NCI-H345 (cell line): ENCODE measurements around the gene SMIM24.

Source experiments
- DNase-seq: peaks from one replicate; lab custom pipeline; 2025; lab: John Stamatoyannopoulos, UW

The SMIM24 gene

GRCh38 chr19:3497757-3498520 lies 17.6 kb upstream of the SMIM24 start:
- DNase-seq: no peak

GRCh38 chr19:3496392-3497273 lies 16.3 kb upstream of the SMIM24 start:
- no peak for DNase-seq

GRCh38 chr19:3494559-3494958 lies 14.2 kb upstream of the SMIM24 start:
- no peak for DNase-seq

GRCh38 chr19:3494051-3494450 lies 13.7 kb upstream of the SMIM24 start:
- DNase-seq: no peak

GRCh38 chr19:3493651-3494050 lies 13.3 kb upstream of the SMIM24 start:
- no peak for DNase-seq

- no peak for DNase-seq
These were observed 12.6 kb upstream of the SMIM24 start for GRCh38 chr19:3492919-3493318.

GRCh38 chr19:3492131-3492839 lies 12.0 kb upstream of the SMIM24 start:
- DNase-seq: no peak

- no peak for DNase-seq
These were observed 11.2 kb upstream of the SMIM24 start for GRCh38 chr19:3491396-3492119.

GRCh38 chr19:3483226-3483628 lies 2.9 kb upstream of the SMIM24 start, which contains the start of gene SMIM44:
SMIM44 (minus strand) TSS chr19:3483441; CDS start chr19:3483403, 38 bp downstream.
- DNase-seq: no peak

GRCh38 chr19:3482507-3483225 lies 2.3 kb upstream of the SMIM24 start:
- DNase-seq: no peak

- no peak for DNase-seq
These were observed 1.1 kb upstream of the SMIM24 start for GRCh38 chr19:3481241-3482090.

- DNase-seq: no peak
These were observed 500 bp downstream of the SMIM24 start for GRCh38 chr19:3479834-3480215.

- DNase-seq: peak; percentile 9
These were observed 1.0 kb downstream of the SMIM24 start for GRCh38 chr19:3479177-3479833.

- no peak for DNase-seq
These were observed 1.7 kb downstream of the SMIM24 start for GRCh38 chr19:3478409-3479176.

- DNase-seq: no peak
These were observed 2.4 kb downstream of the SMIM24 start for GRCh38 chr19:3477951-3478350.

- no peak for DNase-seq
These were observed 2.8 kb downstream of the SMIM24 start for GRCh38 chr19:3477506-3477905.

GRCh38 chr19:3476830-3477229 lies 3.5 kb downstream of the SMIM24 start:
- no peak for DNase-seq

- DNase-seq: no peak
These were observed 4.9 kb downstream of the SMIM24 start for GRCh38 chr19:3475449-3475848.

- no peak for DNase-seq
These were observed 5.7 kb downstream of the SMIM24 start for GRCh38 chr19:3474614-3475013.
